ENCODE data around the gene TMEM232.

DNA sequence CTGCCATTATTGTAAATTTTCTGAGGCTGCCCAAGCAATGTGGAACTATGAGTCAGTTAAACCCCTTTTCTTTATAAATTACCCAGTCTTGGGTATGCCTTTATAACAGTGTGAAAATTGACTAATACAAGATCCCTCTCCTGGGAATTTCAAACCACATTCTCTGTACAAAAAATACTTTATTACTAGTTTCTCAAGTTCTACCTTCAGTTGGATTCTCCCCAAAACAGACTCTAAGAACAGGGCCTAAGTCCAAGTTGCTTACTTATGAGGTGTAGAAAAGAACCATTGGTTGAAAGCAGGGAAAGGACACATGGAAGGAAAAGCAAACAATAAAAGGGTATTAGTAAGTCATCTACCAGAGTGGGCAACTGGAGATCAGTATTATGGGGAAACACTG lies 343.2 kb downstream of the TMEM232 start:
- TF ChIP-seq, protein P1, sequence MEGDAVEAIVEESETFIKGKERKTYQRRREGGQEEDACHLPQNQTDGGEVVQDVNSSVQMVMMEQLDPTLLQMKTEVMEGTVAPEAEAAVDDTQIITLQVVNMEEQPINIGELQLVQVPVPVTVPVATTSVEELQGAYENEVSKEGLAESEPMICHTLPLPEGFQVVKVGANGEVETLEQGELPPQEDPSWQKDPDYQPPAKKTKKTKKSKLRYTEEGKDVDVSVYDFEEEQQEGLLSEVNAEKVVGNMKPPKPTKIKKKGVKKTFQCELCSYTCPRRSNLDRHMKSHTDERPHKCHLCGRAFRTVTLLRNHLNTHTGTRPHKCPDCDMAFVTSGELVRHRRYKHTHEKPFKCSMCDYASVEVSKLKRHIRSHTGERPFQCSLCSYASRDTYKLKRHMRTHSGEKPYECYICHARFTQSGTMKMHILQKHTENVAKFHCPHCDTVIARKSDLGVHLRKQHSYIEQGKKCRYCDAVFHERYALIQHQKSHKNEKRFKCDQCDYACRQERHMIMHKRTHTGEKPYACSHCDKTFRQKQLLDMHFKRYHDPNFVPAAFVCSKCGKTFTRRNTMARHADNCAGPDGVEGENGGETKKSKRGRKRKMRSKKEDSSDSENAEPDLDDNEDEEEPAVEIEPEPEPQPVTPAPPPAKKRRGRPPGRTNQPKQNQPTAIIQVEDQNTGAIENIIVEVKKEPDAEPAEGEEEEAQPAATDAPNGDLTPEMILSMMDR (IDR thresholded peaks at IDR 0.05; ENCODE audit: insufficient read depth, low read length) = no peak
- TF ChIP-seq, protein P2, sequence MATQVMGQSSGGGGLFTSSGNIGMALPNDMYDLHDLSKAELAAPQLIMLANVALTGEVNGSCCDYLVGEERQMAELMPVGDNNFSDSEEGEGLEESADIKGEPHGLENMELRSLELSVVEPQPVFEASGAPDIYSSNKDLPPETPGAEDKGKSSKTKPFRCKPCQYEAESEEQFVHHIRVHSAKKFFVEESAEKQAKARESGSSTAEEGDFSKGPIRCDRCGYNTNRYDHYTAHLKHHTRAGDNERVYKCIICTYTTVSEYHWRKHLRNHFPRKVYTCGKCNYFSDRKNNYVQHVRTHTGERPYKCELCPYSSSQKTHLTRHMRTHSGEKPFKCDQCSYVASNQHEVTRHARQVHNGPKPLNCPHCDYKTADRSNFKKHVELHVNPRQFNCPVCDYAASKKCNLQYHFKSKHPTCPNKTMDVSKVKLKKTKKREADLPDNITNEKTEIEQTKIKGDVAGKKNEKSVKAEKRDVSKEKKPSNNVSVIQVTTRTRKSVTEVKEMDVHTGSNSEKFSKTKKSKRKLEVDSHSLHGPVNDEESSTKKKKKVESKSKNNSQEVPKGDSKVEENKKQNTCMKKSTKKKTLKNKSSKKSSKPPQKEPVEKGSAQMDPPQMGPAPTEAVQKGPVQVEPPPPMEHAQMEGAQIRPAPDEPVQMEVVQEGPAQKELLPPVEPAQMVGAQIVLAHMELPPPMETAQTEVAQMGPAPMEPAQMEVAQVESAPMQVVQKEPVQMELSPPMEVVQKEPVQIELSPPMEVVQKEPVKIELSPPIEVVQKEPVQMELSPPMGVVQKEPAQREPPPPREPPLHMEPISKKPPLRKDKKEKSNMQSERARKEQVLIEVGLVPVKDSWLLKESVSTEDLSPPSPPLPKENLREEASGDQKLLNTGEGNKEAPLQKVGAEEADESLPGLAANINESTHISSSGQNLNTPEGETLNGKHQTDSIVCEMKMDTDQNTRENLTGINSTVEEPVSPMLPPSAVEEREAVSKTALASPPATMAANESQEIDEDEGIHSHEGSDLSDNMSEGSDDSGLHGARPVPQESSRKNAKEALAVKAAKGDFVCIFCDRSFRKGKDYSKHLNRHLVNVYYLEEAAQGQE (IDR thresholded peaks at IDR 0.05; ENCODE audit: insufficient replicate concordance, low read depth) = no peak
- TF ChIP-seq POLR2AphosphoS5 (IDR thresholded peaks at IDR 0.05; ENCODE audit: low read depth) = no peak
- no peak for TF ChIP-seq GABPA (IDR thresholded peaks at IDR 0.05; ENCODE audit: low read depth)
- no peak for TF ChIP-seq SPI1 (IDR thresholded peaks at IDR 0.05; ENCODE audit: borderline replicate concordance, low read depth)

Data from HL-60 (cell line).